NCI-H2227 (cell line): ENCODE results near the gene ATL1.

Source experiments
- DNase-seq: peaks from one replicate; lab custom pipeline; 2025; ENCODE audit not compliant: unreplicated experiment; lab: John Stamatoyannopoulos, UW

ATL1 gene

GRCh38 chr14:50559990-50560930, at the start of gene ATL1:
ATL1 (plus strand) TSS chr14:50560145; CDS start chr14:50560266, 121 bp downstream.
- peak; percentile 85 for DNase-seq

- DNase-seq = no peak
These were observed 49.8 kb upstream of the ATL1 start for GRCh38 chr14:50510157-50510556.

GRCh38 chr14:50512463-50512862, 47.5 kb upstream of the ATL1 start:
- DNase-seq = no peak

GRCh38 chr14:50516091-50516490, 43.9 kb upstream of the ATL1 start:
- no peak for DNase-seq

- no peak for DNase-seq
These were observed 38.8 kb upstream of the ATL1 start for GRCh38 chr14:50520947-50521815.

- DNase-seq = no peak
These were observed 38.0 kb upstream of the ATL1 start for GRCh38 chr14:50521912-50522341.

GRCh38 chr14:50523271-50524041, 36.5 kb upstream of the ATL1 start:
- DNase-seq = no peak

GRCh38 chr14:50524060-50524459, 35.9 kb upstream of the ATL1 start:
- no peak for DNase-seq

- DNase-seq = no peak
These were observed 35.0 kb upstream of the ATL1 start for GRCh38 chr14:50524731-50525515.

- DNase-seq = no peak
These were observed 31.9 kb upstream of the ATL1 start for GRCh38 chr14:50528000-50528399.

GRCh38 chr14:50529288-50530179, 30.4 kb upstream of the ATL1 start:
- DNase-seq = no peak

- no peak for DNase-seq
These were observed 29.6 kb upstream of the ATL1 start for GRCh38 chr14:50530358-50530757.

- DNase-seq = no peak
These were observed 29.1 kb upstream of the ATL1 start for GRCh38 chr14:50530794-50531365.

- peak; percentile 65 for DNase-seq
These were observed 28.1 kb upstream of the ATL1 start for GRCh38 chr14:50531595-50532501.

- peak; percentile 92 for DNase-seq
These were observed 27.3 kb upstream of the ATL1 start, which contains the start of gene MAP4K5 for GRCh38 chr14:50532502-50533240. MAP4K5 (minus strand) TSS chr14:50532569; CDS start chr14:50532049, 520 bp downstream.

- DNase-seq = no peak
These were observed 26.7 kb upstream of the ATL1 start for GRCh38 chr14:50533241-50533705.

- DNase-seq = no peak
These were observed 26.1 kb upstream of the ATL1 start for GRCh38 chr14:50533806-50534205.
